Urothelium cell line (cell line): ENCODE data around the gene KLHL2.
"Not testable (repeated sequence)": the region's sequence is repeated elsewhere in the genome, so short reads cannot be mapped to it uniquely, and the experiment has no call there.

Source experiments
- DNase-seq: peaks from one replicate; pipeline ENCODE4 v3.0.0; 2011; ENCODE audit warnings: low spot score, mixed read lengths
- FAIRE-seq: peaks from 2 replicates; lab custom pipeline; 2011; peaks lifted over from hg19 to GRCh38; lab: Jason Lieb, UNC

The KLHL2 gene

GRCh38 chr4:165207431-165208220 is at the start of gene KLHL2:
TSS of gene KLHL2 (plus strand) at chr4:165207561. CDS start at chr4:165207877, 316 bp downstream.
- peak; percentile 83 for DNase-seq
- FAIRE-seq: no peak

- FAIRE-seq (no peak), DNase-seq (no peak)
Measured at GRCh38 chr4:165158762-165159161, 48.6 kb upstream of the KLHL2 start.

GRCh38 chr4:165164257-165164656 is 43.1 kb upstream of the KLHL2 start:
- FAIRE-seq: no peak
- no peak for DNase-seq

GRCh38 chr4:165166872-165167271 is 40.5 kb upstream of the KLHL2 start:
- not testable (repeated sequence) for FAIRE-seq

GRCh38 chr4:165167650-165168049 is 39.7 kb upstream of the KLHL2 start:
- FAIRE-seq (no peak), DNase-seq (no peak)

More at GRCh38 chr4:165166872-165167271, 40.5 kb upstream of the KLHL2 start:
- not testable (repeated sequence) for DNase-seq

- FAIRE-seq: no peak
- DNase-seq: no peak
Measured at GRCh38 chr4:165170819-165171218, 36.5 kb upstream of the KLHL2 start.

GRCh38 chr4:165175470-165175869 is 31.9 kb upstream of the KLHL2 start:
- not testable (repeated sequence) for FAIRE-seq, DNase-seq

GRCh38 chr4:165175879-165176278 is 31.5 kb upstream of the KLHL2 start:
- FAIRE-seq (no peak), DNase-seq (peak; percentile 10)

- DNase-seq (no peak), FAIRE-seq (no peak)
Measured at GRCh38 chr4:165177725-165178666, 29.4 kb upstream of the KLHL2 start.

- no peak for DNase-seq
- FAIRE-seq: no peak
Measured at GRCh38 chr4:165184220-165184619, 23.1 kb upstream of the KLHL2 start.

- not testable (repeated sequence) for FAIRE-seq
Measured at GRCh38 chr4:165184998-165185397, 22.4 kb upstream of the KLHL2 start.

GRCh38 chr4:165185448-165185847 is 21.9 kb upstream of the KLHL2 start:
- FAIRE-seq (no peak), DNase-seq (no peak)

More at GRCh38 chr4:165184998-165185397, 22.4 kb upstream of the KLHL2 start:
- DNase-seq: not testable (repeated sequence)

GRCh38 chr4:165190591-165191347 is 16.6 kb upstream of the KLHL2 start:
- no peak for FAIRE-seq
- no peak for DNase-seq

- FAIRE-seq (no peak), DNase-seq (no peak)
Measured at GRCh38 chr4:165191348-165191656, 16.1 kb upstream of the KLHL2 start.

- DNase-seq: no peak
- no peak for FAIRE-seq
Measured at GRCh38 chr4:165191814-165192499, 15.4 kb upstream of the KLHL2 start.

- FAIRE-seq (no peak), DNase-seq (no peak)
Measured at GRCh38 chr4:165192500-165192898, 14.9 kb upstream of the KLHL2 start.

GRCh38 chr4:165192956-165193355 is 14.4 kb upstream of the KLHL2 start:
- DNase-seq (no peak), FAIRE-seq (no peak)

GRCh38 chr4:165194368-165194767 is 13.0 kb upstream of the KLHL2 start:
- FAIRE-seq (no peak), DNase-seq (no peak)

- no peak for FAIRE-seq
- DNase-seq: no peak
Measured at GRCh38 chr4:165198329-165198728, 9.0 kb upstream of the KLHL2 start.

- no peak for FAIRE-seq
- no peak for DNase-seq
Measured at GRCh38 chr4:165199286-165199685, 8.1 kb upstream of the KLHL2 start.
